RWPE2 (cell line): ENCODE results near the gene HOXD8.

ENCODE experiments used
- ATAC-seq: fragments of 200-7000 bp; cut with Tn5 transposase; 3 replicates; pipeline ENCODE4 v1.9.1; 2021; ENCODE audit warnings: low read depth
- DNase-seq: peaks from one replicate; pipeline ENCODE4 v3.0.0-alpha.2; 2020; ENCODE audit warnings: low spot score
- H3K27ac ChIP-seq: fragments of 450-650 bp; 2 replicates; pipeline ENCODE4 v1.5.1; 2017; ENCODE audit warnings: mild to moderate bottlenecking; ENCODE audit not compliant: poor library complexity, severe bottlenecking
- H3K27me3 ChIP-seq: fragments of 250-450 bp; sonication (Bioruptor Pico); 2 replicates; pipeline ENCODE4 v1.5.1; 2021; ENCODE audit warnings: mild to moderate bottlenecking, moderate library complexity; ENCODE audit not compliant: insufficient read depth, poor library complexity, severe bottlenecking
- H3K36me3 ChIP-seq: fragments of 250-450 bp; sonication (Bioruptor Pico); 2 replicates; pipeline ENCODE4 v1.5.1; 2020; ENCODE audit warnings: low read depth, mild to moderate bottlenecking, moderate library complexity
- H3K4me1 ChIP-seq: fragments of 250-450 bp; sonication (Bioruptor Pico); 2 replicates; pipeline ENCODE4 v1.5.1; 2021; ENCODE audit warnings: mild to moderate bottlenecking, moderate library complexity; ENCODE audit not compliant: insufficient read depth, poor library complexity, severe bottlenecking
- H3K4me3 ChIP-seq: fragments of 250-450 bp; sonication (Bioruptor Pico); 2 replicates; pipeline ENCODE4 v1.5.1; 2021; ENCODE audit warnings: mild to moderate bottlenecking, moderate library complexity; ENCODE audit not compliant: severe bottlenecking
- H3K9me3 ChIP-seq: fragments of 250-450 bp; sonication (Bioruptor Pico); 2 replicates; pipeline ENCODE4 v1.5.1; 2021; ENCODE audit warnings: mild to moderate bottlenecking, moderate library complexity; ENCODE audit not compliant: severe bottlenecking
- TF ChIP-seq, protein P1 (sequence below): fragments of 450-650 bp; IDR thresholded peaks from one replicate; pipeline ENCODE4 v1.5.1; 2017; ENCODE audit warnings: mild to moderate bottlenecking, moderate library complexity; ENCODE audit not compliant: poor library complexity, severe bottlenecking

The HOXD8 gene

DNA sequence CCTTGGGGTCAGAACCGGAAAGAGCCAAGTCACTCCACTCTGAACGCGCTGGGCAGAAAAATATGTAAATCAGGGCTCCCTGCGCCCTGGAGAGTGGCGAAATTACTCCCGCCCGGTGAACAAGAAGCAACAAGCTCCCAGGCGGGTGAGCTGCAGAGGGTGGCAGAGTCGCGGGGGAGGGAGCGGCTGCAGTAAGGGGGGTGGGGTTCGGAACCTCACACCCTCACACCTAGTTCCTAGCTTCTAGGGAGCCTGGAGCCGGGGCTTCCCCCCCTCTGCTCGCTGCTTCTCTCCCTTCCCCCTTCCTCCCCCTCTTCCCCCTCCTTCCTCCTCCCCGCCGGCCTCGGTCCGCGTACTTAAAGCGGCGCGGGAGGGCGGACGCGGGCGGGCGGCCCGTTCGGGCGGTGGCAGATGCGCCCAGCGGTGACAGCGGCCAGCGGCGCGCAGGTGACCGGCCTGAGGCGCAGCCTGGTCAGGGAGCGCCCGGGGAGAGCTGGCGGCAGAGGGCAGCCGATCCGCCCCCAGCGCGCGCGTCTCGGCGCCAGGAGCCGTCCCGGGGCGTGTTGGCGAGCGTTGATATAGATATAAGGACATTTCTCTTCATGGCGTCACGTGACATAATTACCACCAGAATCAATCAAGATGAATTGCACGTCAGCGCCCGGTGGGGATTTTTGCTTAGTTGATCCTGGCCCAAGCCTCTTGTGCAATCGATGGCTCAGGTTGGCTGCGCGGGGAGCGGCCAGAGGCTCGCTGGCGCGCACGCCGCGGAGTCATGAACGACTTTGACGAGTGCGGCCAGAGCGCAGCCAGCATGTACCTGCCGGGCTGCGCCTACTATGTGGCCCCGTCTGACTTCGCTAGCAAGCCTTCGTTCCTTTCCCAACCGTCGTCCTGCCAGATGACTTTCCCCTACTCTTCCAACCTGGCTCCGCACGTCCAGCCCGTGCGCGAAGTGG lies 22.6 kb upstream of the HOXD8 start, which contains the start of gene HOXD11:
Gene HOXD11, plus strand, starts transcription at position 700 of the 959 bp plus-strand sequence. Its CDS starts 76 bp downstream, at position 776.
- H3K4me3 ChIP-seq: peak within 1 kb of the TSS; percentile 56
- DNase-seq (peak; percentile 94), ATAC-seq (peak; percentile 57)
- H3K4me1 ChIP-seq: no peaks in the 10 kb centered on the region
- TF ChIP-seq, protein P1, sequence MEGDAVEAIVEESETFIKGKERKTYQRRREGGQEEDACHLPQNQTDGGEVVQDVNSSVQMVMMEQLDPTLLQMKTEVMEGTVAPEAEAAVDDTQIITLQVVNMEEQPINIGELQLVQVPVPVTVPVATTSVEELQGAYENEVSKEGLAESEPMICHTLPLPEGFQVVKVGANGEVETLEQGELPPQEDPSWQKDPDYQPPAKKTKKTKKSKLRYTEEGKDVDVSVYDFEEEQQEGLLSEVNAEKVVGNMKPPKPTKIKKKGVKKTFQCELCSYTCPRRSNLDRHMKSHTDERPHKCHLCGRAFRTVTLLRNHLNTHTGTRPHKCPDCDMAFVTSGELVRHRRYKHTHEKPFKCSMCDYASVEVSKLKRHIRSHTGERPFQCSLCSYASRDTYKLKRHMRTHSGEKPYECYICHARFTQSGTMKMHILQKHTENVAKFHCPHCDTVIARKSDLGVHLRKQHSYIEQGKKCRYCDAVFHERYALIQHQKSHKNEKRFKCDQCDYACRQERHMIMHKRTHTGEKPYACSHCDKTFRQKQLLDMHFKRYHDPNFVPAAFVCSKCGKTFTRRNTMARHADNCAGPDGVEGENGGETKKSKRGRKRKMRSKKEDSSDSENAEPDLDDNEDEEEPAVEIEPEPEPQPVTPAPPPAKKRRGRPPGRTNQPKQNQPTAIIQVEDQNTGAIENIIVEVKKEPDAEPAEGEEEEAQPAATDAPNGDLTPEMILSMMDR: no peak
- no peaks in the 10 kb centered on the region for H3K9me3 ChIP-seq
- H3K27ac ChIP-seq: peak within 1 kb of the TSS; percentile 95
- peaks cover 25% of the 10 kb centered on the region for H3K36me3 ChIP-seq
- H3K27me3 ChIP-seq: no peaks in the 10 kb centered on the region

DNA sequence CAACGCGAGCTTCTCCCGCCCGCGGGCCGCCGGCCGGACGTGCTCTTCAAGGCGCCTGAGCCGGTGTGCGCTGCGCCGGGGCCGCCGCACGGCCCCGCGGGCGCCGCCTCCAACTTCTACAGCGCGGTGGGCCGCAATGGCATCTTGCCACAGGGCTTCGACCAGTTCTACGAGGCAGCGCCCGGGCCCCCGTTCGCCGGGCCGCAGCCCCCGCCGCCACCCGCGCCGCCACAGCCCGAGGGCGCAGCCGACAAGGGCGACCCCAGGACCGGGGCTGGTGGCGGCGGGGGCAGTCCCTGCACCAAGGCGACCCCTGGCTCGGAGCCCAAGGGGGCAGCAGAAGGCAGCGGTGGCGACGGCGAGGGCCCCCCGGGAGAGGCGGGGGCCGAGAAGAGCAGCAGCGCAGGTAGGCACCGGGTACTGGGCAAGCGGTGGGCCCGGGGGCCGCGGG lies 21.7 kb upstream of the HOXD8 start:
- no peak for ATAC-seq
- H3K27me3 ChIP-seq: no peaks in the 10 kb centered on the region

DNA sequence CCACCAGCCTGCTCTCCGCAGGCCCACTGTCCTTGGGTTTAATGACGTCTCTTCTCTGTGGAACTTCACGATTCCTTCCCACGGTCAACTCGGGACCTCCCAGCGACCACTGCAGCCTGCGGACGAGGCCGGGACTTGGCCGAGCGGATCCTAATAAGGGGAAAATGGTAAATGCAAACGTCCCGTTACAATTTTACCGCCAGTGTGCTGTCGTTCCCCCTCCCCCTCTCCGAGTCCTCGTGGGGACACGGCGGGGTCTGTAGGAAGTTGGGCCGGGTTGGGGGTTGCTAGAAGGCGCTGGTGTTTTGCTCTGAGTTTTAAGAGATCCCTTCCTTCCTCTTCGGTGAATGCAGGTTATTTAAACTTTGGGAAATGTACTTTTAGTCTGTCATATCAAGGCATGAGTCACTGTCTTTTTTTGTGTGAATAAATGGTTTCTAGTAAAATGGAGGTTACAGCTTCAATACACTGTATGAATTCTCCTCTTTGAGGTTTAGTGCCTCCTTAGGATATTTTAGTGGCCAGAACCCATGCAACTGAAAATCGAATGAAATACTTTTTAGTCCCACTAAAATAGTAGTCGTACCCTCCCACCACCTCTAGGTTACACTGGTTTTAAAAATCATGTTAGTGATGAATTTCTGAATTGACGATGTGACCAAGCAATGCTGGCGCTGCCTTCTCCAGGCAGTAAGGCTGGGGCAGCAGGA lies 20.2 kb upstream of the HOXD8 start:
- DNase-seq: no peak
- Histone ChIP-seq H3K4me3 (peak overlapping the region; percentile 56), H3K27me3 (no peaks in the 10 kb centered on the region)

More for the DNA sequence above, 21.7 kb upstream of the HOXD8 start:
- peaks cover 25% of the 10 kb centered on the region for H3K36me3 ChIP-seq
- TF ChIP-seq, protein P1: no peak
- no peaks in the 10 kb centered on the region for H3K9me3 ChIP-seq
- peak overlapping the region; percentile 56 for H3K4me3 ChIP-seq
- no peak for DNase-seq
- H3K4me1 ChIP-seq: no peaks in the 10 kb centered on the region
- peak overlapping the region; percentile 95 for H3K27ac ChIP-seq

DNA sequence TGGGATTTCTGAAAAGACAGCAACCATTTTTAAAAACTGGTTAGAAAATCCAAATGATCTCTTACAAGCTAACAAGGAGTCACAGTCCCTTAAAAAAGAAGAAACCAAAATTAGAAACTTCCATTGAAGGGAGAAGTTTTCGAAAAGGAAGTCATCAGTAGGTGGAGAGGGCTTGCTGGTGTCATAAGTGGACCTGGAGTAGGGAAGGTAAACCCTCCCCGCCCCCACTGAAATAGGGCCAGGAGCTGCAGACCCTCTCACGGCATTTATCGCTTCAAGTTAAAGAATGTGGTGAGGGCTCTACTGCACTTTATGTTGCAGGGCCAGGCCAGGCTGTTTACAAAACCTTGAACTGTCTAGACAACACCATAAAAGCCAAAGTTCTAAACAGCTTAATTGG lies 19.6 kb upstream of the HOXD8 start:
- H3K27me3 ChIP-seq: no peaks in the 10 kb centered on the region

More for the DNA sequence above, 20.2 kb upstream of the HOXD8 start:
- no peaks in the 10 kb centered on the region for H3K4me1 ChIP-seq
- no peak for ATAC-seq
- H3K27ac ChIP-seq: peak overlapping the region; percentile 95
- TF ChIP-seq, protein P1: no peak
- no peaks in the 10 kb centered on the region for H3K9me3 ChIP-seq
- peaks cover 33% of the 10 kb centered on the region for H3K36me3 ChIP-seq

More for the DNA sequence above, 19.6 kb upstream of the HOXD8 start:
- peak overlapping the region; percentile 95 for H3K27ac ChIP-seq
- H3K36me3 ChIP-seq: peaks cover 33% of the 10 kb centered on the region
- DNase-seq (no peak), ATAC-seq (no peak)
- H3K9me3 ChIP-seq: no peaks in the 10 kb centered on the region
- H3K4me1 ChIP-seq: no peaks in the 10 kb centered on the region
- TF ChIP-seq, protein P1: no peak
- H3K4me3 ChIP-seq: no peak overlapping the region
